HUES64 (cell line): ENCODE data around the gene PRPF40B.

Experiments
- H3K27ac ChIP-seq: 2 replicates; pipeline ENCODE4 v1.7.0; 2013; ENCODE audit warnings: low read depth, low read length, inconsistent platforms
- H3K27me3 ChIP-seq: 2 replicates; pipeline ENCODE4 v1.6.1; 2013; ENCODE audit warnings: mild to moderate bottlenecking, low read length; ENCODE audit not compliant: insufficient read depth
- H3K36me3 ChIP-seq: 2 replicates; pipeline ENCODE4 v1.6.1; 2013; ENCODE audit warnings: mild to moderate bottlenecking, low read length; ENCODE audit not compliant: insufficient read depth
- H3K4me1 ChIP-seq: 2 replicates; pipeline ENCODE4 v1.6.1; 2013; ENCODE audit warnings: mild to moderate bottlenecking, low read length, moderate library complexity; ENCODE audit not compliant: insufficient read depth
- H3K4me3 ChIP-seq: 2 replicates; pipeline ENCODE4 v1.5.1; 2013; ENCODE audit warnings: mild to moderate bottlenecking, low read length, moderate library complexity
- H3K9ac ChIP-seq: 2 replicates; pipeline ENCODE4 v1.6.1; 2013; ENCODE audit warnings: mild to moderate bottlenecking, low read depth, low read length
- H3K9me3 ChIP-seq: 2 replicates; pipeline ENCODE4 v1.6.1; 2013; ENCODE audit warnings: low read depth, low read length; ENCODE audit not compliant: insufficient read depth
- WGBS: fragments of 150-250, 120-280 bp; methylation state at CpG from one replicate; pipeline ENCODE4 v1.1.7; 2013; ENCODE audit warnings: missing lambda C conversion rate; 5-methylcytosine and 5-hydroxymethylcytosine counted together

PRPF40B gene

DNA sequence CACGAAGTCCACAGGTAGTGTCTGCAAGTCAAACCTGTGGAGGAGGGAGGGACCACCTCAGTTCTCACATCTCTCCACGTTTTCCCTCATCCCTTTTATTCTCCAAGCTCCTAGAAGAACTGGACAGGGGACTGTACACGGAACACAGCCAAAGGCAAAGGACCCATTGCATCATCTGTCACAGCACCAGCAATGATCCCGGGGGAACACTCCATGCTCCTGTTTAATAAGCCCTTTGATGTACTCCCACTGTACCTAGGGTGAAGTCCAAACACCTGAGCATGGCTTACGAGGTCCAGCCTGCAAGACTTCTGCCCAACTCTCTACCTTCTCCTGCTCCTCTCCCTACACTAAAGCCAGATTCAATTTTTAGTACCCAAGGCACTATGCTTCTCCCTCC is 26.5 kb downstream of the PRPF40B start:
- peaks cover 80% of the 10 kb centered on the region for H3K36me3 ChIP-seq
- H3K4me3 ChIP-seq = no peak overlapping the region
- no peaks in the 10 kb centered on the region for H3K9me3 ChIP-seq
- 88% methylated on average over 5 of the region's 5 CpGs for WGBS
- no peaks in the 10 kb centered on the region for H3K27me3 ChIP-seq
- H3K9ac ChIP-seq = no peak overlapping the region
- H3K27ac ChIP-seq = no peak overlapping the region
- no peaks in the 10 kb centered on the region for H3K4me1 ChIP-seq

DNA sequence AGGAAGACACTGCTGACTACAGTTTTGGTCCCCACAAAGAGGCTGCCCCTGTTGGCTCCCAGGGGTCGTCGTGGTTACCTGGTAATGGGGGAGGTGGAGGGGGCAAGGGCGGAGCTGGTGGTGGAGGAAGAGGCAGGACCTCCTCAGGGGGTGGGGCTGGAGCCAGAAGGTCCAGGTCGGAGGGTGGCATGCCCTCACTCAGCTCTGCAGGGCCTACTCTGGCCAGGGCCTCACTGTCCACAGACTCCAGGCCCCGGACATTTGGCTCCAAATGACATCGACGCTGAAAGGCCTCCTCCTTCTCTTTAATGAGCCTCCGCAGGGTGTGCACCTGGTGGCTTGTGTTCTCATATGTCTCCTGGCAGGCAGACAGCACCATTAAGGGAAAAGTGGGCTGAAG is 28.5 kb downstream of the PRPF40B start:
- Histone ChIP-seq H3K27ac (no peak overlapping the region), H3K9me3 (no peaks in the 10 kb centered on the region), H3K9ac (no peak overlapping the region), H3K36me3 (peaks cover 75% of the 10 kb centered on the region), H3K27me3 (no peaks in the 10 kb centered on the region), H3K4me3 (no peak overlapping the region), H3K4me1 (no peaks in the 10 kb centered on the region)
- 80% methylated on average over 8 of the region's 8 CpGs for WGBS

DNA sequence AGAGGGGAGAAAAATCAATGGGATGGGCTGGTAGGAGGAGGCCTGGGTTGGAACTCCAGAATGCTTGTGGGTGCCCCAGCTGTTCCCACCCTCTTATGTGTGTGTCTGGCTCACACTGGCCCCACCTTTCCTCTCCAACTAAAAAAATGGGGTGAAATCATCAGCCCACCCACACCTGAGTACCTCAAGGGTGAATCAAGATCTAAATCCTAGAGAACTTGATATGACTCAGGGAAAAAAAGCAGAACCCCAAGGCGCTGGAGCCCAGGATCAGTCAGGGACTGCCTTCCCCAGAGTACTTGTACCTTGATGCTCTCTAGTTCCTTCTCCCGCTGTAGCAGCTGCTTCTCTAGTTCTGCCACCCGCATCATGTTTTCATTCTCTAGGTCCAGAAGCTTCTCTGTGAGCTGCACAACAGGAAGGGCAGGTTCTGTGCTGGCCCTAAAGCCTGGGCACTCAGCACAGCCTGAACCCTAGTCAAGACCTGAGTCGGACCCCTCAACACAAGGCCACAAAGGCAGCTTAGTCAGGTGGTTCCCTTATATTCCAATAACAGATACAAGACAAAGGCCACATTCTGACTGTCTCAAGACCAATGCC is 29.7 kb downstream of the PRPF40B start:
- Histone ChIP-seq H3K9me3 (no peaks in the 10 kb centered on the region), H3K9ac (no peak overlapping the region), H3K4me3 (no peak overlapping the region), H3K4me1 (no peaks in the 10 kb centered on the region), H3K36me3 (peaks cover 84% of the 10 kb centered on the region), H3K27ac (no peak overlapping the region), H3K27me3 (no peaks in the 10 kb centered on the region)
- 92% methylated on average over 4 of the region's 4 CpGs for WGBS

DNA sequence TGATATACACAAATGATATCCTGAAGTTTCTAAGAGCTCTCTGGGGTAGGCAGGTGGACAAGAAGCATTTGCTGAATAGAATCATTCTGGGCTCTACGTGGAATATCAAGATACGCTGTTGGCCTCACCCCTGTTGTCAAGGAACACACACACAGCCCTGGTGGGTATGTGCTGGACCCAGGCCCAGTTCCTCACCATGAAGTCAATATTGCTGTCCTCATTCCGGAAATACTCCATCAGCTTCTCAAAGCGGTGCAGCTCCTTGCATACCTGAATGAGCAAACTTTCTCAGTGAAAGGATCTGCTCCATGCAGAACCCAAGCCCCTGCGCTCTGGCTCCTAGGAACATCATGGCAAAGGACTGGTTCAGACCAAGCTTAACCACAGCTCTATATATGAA is 31.4 kb downstream of the PRPF40B start:
- 96% methylated on average over 5 of the region's 5 CpGs for WGBS
- Histone ChIP-seq H3K4me1 (no peaks in the 10 kb centered on the region), H3K27ac (no peak overlapping the region), H3K27me3 (no peaks in the 10 kb centered on the region), H3K4me3 (no peak overlapping the region), H3K36me3 (peaks cover 81% of the 10 kb centered on the region), H3K9me3 (no peaks in the 10 kb centered on the region), H3K9ac (no peak overlapping the region)

DNA sequence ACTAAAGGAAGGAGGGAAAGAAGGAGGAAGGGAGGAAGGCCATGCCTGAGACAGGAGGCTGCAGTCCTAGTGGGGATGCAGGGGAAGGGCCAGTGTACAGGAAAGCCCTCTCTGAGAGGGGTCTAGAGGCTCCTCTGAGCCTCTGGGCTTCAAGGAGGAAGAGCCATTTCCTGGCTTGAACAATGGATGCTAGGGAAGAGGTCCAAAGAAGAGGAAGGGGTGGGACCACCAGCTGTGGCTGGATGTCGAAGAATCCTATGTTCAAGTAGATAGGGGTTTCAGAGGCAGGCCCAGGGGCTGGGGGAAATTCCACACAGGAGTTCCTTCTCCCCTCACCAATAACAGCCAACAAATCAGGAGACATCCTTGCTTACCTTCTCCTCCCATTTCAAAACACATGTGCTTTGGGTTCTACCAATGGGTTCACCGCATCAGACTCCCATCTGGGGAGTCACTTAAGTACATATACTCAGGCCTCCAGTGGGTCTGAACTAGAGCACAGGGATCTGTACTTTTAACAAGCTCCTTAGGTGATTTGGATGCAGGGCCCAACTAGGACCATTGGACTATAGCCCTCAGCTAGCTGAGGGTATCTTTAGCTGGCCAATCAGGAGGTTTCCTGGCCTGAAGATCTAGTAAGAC is 32.4 kb downstream of the PRPF40B start:
- Histone ChIP-seq H3K27me3 (no peaks in the 10 kb centered on the region), H3K36me3 (peaks cover 80% of the 10 kb centered on the region), H3K4me1 (no peaks in the 10 kb centered on the region), H3K4me3 (no peak overlapping the region), H3K9me3 (no peaks in the 10 kb centered on the region), H3K9ac (no peak overlapping the region), H3K27ac (no peak overlapping the region)
- 90% methylated on average over 2 of the region's 2 CpGs for WGBS

DNA sequence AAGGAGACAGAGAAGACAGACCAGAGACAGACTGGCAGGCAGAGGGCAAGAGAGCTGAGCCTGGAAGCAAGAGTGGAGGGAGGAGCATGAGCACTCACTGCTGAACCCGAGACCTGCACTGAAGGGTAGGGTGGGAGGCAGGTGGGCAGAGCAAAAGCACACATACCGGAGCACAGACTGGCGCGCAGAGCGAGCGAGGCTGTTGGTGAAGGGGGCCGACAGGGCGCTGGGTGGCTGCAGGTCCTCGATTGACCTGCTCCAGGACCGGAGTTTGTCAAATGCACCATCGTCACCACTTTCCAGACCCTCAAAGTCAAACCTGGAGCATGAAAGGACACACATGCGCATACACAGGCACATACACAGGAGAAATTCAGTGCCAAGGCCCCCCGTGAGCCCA is 34.9 kb downstream of the PRPF40B start:
- Histone ChIP-seq H3K9me3 (no peaks in the 10 kb centered on the region), H3K36me3 (peaks cover 82% of the 10 kb centered on the region), H3K27me3 (no peaks in the 10 kb centered on the region), H3K4me1 (peaks cover 10% of the 10 kb centered on the region), H3K4me3 (no peak overlapping the region), H3K9ac (no peak overlapping the region), H3K27ac (no peak overlapping the region)
- WGBS = 95% methylated on average over 13 of the region's 13 CpGs

DNA sequence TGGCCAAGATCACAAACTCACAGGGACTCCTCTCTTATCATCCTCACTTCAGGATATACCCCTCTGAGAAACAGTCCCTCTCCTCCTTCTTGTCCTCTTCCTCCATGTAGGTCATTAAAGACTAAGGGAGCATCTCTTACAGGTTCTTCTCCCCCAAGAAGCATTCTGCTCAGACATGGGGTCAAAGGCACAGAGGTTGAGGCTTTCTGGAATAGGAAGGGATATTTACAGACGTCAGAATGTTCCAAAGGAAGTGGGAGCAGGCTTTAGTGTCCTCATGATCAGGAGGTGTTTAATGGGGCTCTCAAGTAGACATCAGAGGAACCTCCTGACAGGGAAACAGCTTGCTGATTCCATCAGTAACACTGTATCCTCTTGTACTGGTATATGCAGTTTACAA is 36.4 kb downstream of the PRPF40B start:
- Histone ChIP-seq H3K36me3 (peaks cover 67% of the 10 kb centered on the region), H3K4me3 (no peak overlapping the region), H3K4me1 (peaks cover 18% of the 10 kb centered on the region), H3K27me3 (no peaks in the 10 kb centered on the region), H3K27ac (no peak overlapping the region), H3K9me3 (no peaks in the 10 kb centered on the region), H3K9ac (no peak overlapping the region)
- 95% methylated on average over 1 of the region's 1 CpG for WGBS

DNA sequence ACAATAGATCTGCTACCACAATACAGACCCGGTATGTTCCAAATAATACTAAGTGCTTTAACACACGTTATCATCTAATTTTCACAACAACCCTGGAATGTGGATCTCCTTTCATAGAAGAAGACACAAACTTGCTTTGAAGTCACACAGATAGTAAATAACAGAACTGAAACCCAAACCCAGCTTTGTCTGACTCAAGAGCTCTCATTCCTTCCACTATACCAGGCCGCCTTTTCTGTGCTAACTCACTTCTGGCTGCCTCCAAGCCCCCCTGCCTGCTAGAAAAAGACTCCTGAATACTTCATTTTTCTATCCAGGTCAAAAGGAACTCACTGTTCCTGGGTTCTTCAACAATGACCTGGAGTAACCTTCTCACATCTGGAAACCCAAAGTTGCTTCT is 37.8 kb downstream of the PRPF40B start:
- no peaks in the 10 kb centered on the region for H3K9me3 ChIP-seq
- H3K27ac ChIP-seq = no peak overlapping the region
- H3K9ac ChIP-seq = no peak overlapping the region
- H3K4me1 ChIP-seq = peaks cover 18% of the 10 kb centered on the region
- H3K27me3 ChIP-seq = no peaks in the 10 kb centered on the region
- H3K4me3 ChIP-seq = no peak overlapping the region
- 90% methylated on average over 3 of the region's 3 CpGs for WGBS
- H3K36me3 ChIP-seq = peaks cover 57% of the 10 kb centered on the region

DNA sequence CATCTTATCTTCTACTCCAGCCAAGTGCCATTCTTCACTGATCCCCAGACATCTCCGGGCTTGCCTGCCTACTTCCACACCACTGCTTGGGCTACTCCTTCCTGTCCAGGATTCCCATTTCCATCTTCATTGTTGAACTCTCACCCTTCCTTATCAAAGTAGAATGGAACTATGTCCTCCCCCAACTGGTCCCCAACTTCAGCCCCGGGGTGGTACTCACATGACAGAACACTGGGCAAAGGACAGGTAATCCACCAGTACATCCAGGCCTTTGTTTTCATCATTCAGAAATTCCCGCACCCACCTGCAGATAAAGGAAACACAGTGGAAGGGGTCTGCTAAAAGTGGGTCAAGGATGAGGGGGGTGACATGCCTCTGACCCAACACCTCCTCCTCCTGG is 38.4 kb downstream of the PRPF40B start:
- Histone ChIP-seq H3K27ac (no peak overlapping the region), H3K4me1 (peaks cover 18% of the 10 kb centered on the region)

DNA sequence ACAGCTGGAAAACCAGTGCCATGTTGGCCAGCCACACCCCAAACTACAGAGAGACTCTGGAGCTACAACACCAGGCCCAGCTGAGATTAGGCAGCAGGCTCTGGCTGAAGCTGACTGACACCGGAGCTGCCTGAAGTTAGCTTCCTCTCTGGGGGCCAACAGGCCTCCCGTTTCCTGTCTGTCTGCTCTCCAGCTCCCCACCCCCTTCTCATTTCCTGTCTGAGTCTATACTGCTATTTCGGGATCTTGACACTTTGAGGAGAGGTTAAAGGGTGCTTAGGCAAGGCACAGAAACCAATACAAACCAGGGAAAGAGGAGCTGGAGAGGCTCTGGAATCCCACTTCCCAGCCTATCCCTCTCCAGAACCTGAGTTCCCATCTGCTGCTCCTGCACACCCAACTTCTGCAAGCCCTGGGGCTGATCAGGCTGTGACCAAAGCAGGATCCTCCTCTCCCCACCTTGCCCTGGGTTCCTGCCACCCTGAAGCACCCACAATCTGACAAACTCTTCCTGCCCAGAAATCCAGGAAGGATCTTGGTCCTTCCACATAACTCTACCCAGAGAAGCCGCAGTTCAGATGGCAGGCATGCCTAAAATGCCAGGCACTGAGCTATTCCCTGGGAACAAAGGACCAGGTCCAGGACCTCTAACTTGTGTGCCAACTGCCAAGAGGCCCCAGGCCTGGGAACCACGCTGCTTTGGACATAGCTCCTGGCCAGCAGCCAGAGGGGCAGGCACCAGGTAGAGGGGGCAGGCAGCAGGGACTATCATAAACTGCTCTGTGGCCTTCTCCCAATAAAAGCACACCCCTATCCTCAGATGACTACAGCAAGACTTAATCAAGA is 39.9 kb downstream of the PRPF40B start:
- Histone ChIP-seq H3K27ac (peak overlapping the region; percentile 64; the same call in 1 of the 2 replicates), H3K4me3 (no peak overlapping the region), H3K9ac (peak overlapping the region; percentile 22; the same call in 1 of the 2 replicates)

More for the DNA sequence above, 38.4 kb downstream of the PRPF40B start:
- Histone ChIP-seq H3K4me3 (no peak overlapping the region), H3K9ac (no peak overlapping the region), H3K9me3 (no peaks in the 10 kb centered on the region), H3K27me3 (no peaks in the 10 kb centered on the region), H3K36me3 (peaks cover 52% of the 10 kb centered on the region)
- WGBS = 94% methylated on average over 2 of the region's 3 CpGs

DNA sequence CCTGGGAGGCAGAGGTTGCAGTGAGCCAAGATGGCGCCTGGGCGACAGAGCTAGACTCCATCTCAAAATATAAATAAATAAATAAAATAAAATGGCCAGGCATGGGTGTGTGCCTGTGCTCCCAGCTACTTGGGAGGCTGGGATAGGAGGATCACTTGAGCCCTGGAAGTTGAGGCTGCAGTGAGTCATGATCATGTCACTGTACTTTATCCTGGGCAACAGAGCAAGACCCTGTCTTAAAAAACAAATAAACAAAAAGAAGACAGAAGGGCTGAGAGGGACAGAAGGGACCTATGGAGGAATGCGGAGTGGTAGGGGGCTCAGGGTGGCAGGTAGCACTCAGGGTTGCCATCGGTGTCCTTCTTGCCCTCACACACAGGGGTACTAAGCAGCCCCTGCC is 40.8 kb downstream of the PRPF40B start:
- H3K4me1 ChIP-seq = peaks cover 18% of the 10 kb centered on the region

More for the DNA sequence above, 39.9 kb downstream of the PRPF40B start:
- H3K9me3 ChIP-seq = no peaks in the 10 kb centered on the region
- peaks cover 37% of the 10 kb centered on the region for H3K36me3 ChIP-seq
- H3K4me1 ChIP-seq = peaks cover 18% of the 10 kb centered on the region
- 58% methylated on average over 5 of the region's 5 CpGs for WGBS
- H3K27me3 ChIP-seq = no peaks in the 10 kb centered on the region

More for the DNA sequence above, 40.8 kb downstream of the PRPF40B start:
- H3K9ac ChIP-seq = no peak overlapping the region
- no peak overlapping the region for H3K4me3 ChIP-seq
- WGBS = 94% methylated on average over 2 of the region's 4 CpGs
- H3K36me3 ChIP-seq = peaks cover 30% of the 10 kb centered on the region
- H3K27me3 ChIP-seq = no peaks in the 10 kb centered on the region
- no peaks in the 10 kb centered on the region for H3K9me3 ChIP-seq
- no peak overlapping the region for H3K27ac ChIP-seq
